Osteocyte (in vitro differentiated cells): ENCODE results near the gene USP7. TPM values are rescaled to one million over a fixed set of nuclear protein-coding genes. Genes with fewer than 3 reads are reported as not detected.

Experiments used
- DNase-seq: peaks from one replicate; pipeline ENCODE4 v3.0.0; 2021; ENCODE audit warnings: mixed read lengths; ENCODE audit not compliant: unreplicated experiment; ENCODE audit errors: extremely low spot score
- H3K27ac Mint-ChIP-seq: one replicate; pipeline ENCODE4 v1.8.0; 2021; ENCODE audit warnings: mild to moderate bottlenecking, mixed read lengths; ENCODE audit not compliant: unreplicated experiment
- H3K27me3 Mint-ChIP-seq: one replicate; pipeline ENCODE4 v1.8.0; 2021; ENCODE audit warnings: mixed read lengths; ENCODE audit not compliant: unreplicated experiment
- H3K36me3 Mint-ChIP-seq: one replicate; pipeline ENCODE4 v1.8.0; 2021; ENCODE audit warnings: mixed read lengths; ENCODE audit not compliant: unreplicated experiment
- H3K4me1 Mint-ChIP-seq: one replicate; pipeline ENCODE4 v1.8.0; 2021; ENCODE audit warnings: mixed read lengths; ENCODE audit not compliant: unreplicated experiment
- H3K4me3 Mint-ChIP-seq: one replicate; pipeline ENCODE4 v1.8.0; 2021; ENCODE audit warnings: mild to moderate bottlenecking, moderate library complexity, mixed read lengths; ENCODE audit not compliant: unreplicated experiment
- H3K9me3 Mint-ChIP-seq: one replicate; pipeline ENCODE4 v1.8.0; 2021; ENCODE audit warnings: mixed read lengths; ENCODE audit not compliant: unreplicated experiment
- CTCF ChIP-seq: fragments of 200-600 bp; sonication (generic); IDR thresholded peaks from 2 replicates; pipeline ENCODE4 v1.5.0; 2021; ENCODE audit warnings: antibody characterized with exemption, mild to moderate bottlenecking, moderate library complexity
- long read RNA-seq: library from polyadenylated mRNA; unstranded; transcript quantifications from one replicate; pipeline ENCODE4 v2.0.0, GENCODE V29; 2021
- total RNA-seq: library from RNA; stranded (reverse); gene quantifications from 2 replicates; pipeline ENCODE4 v1.2.1, GENCODE V29; 2021

The USP7 gene
- 81.6 and 88.2 TPM in 2 replicates for total RNA-seq
- long read RNA-seq, partial matches to known transcripts = 38 of 46 reads
- long read RNA-seq, other reads (novel, unspliced or antisense) = 8 of 46 reads

GRCh38 chr16:8963821-8964441 is at the start of gene USP7:
USP7 (minus strand) TSS chr16:8963906; CDS start chr16:8963285, 621 bp downstream.
- H3K9me3 Mint-ChIP-seq = no peaks in the 10 kb centered on the region
- H3K4me1 Mint-ChIP-seq = peaks cover 35% of the 10 kb centered on the region
- H3K27ac Mint-ChIP-seq = no peak within 1 kb of the TSS
- DNase-seq = peak; percentile 96
- no peak for TF ChIP-seq CTCF
- peak within 1 kb of the TSS; percentile 85 for H3K4me3 Mint-ChIP-seq
- H3K36me3 Mint-ChIP-seq = no peaks in the 10 kb centered on the region
- no peaks in the 10 kb centered on the region for H3K27me3 Mint-ChIP-seq

GRCh38 chr16:9013508-9013864 is 49.8 kb upstream of the USP7 start:
- TF ChIP-seq CTCF = no peak
- peaks cover 6% of the 10 kb centered on the region for H3K4me1 Mint-ChIP-seq
- no peaks in the 10 kb centered on the region for H3K9me3 Mint-ChIP-seq
- no peaks in the 10 kb centered on the region for H3K27me3 Mint-ChIP-seq
- no peaks in the 10 kb centered on the region for H3K36me3 Mint-ChIP-seq
- no peak overlapping the region for H3K27ac Mint-ChIP-seq
- no peak for DNase-seq
- H3K4me3 Mint-ChIP-seq = no peak overlapping the region

- Mint-ChIP-seq H3K27ac (no peak overlapping the region), H3K4me3 (no peak overlapping the region), H3K4me1 (peaks cover 6% of the 10 kb centered on the region), H3K9me3 (no peaks in the 10 kb centered on the region), H3K36me3 (no peaks in the 10 kb centered on the region), H3K27me3 (no peaks in the 10 kb centered on the region)
- no peak for DNase-seq
- peak; percentile 31 for TF ChIP-seq CTCF
Observed at GRCh38 chr16:9012848-9013507, 49.3 kb upstream of the USP7 start.

GRCh38 chr16:9012330-9012729 is 48.6 kb upstream of the USP7 start:
- no peak overlapping the region for H3K27ac Mint-ChIP-seq
- TF ChIP-seq CTCF = no peak
- no peak overlapping the region for H3K4me3 Mint-ChIP-seq
- DNase-seq = no peak
- H3K9me3 Mint-ChIP-seq = no peaks in the 10 kb centered on the region
- peaks cover 6% of the 10 kb centered on the region for H3K4me1 Mint-ChIP-seq
- no peaks in the 10 kb centered on the region for H3K27me3 Mint-ChIP-seq
- H3K36me3 Mint-ChIP-seq = no peaks in the 10 kb centered on the region

- H3K9me3 Mint-ChIP-seq = no peaks in the 10 kb centered on the region
- DNase-seq = peak; percentile 89
- H3K36me3 Mint-ChIP-seq = no peaks in the 10 kb centered on the region
- H3K27me3 Mint-ChIP-seq = no peaks in the 10 kb centered on the region
- peaks cover 6% of the 10 kb centered on the region for H3K4me1 Mint-ChIP-seq
- TF ChIP-seq CTCF = peak; percentile 93
- H3K27ac Mint-ChIP-seq = no peak overlapping the region
- peak overlapping the region; percentile 38 for H3K4me3 Mint-ChIP-seq
Observed at GRCh38 chr16:9008601-9009260, 45.0 kb upstream of the USP7 start.
